K562 (cell line): Measurements from ENCODE around the gene HMCES. TPM values are rescaled to one million over a fixed set of nuclear protein-coding genes. Genes with fewer than 3 reads are reported as not detected.

Experiments
- BCOR ChIP-seq: fragments of 450-650 bp; IDR thresholded peaks from 2 replicates; pipeline ENCODE4 v1.6.1; 2016
- DEAF1 ChIP-seq: fragments of 450-650 bp; formaldehyde crosslinking; IDR thresholded peaks from 2 replicates; pipeline ENCODE4 v1.4.0; 2020; ENCODE audit warnings: mild to moderate bottlenecking, moderate library complexity
- ELK1 ChIP-seq: sonication (generic); formaldehyde crosslinking; IDR thresholded peaks from 2 replicates; pipeline ENCODE4 v1.8.1; 2022; ENCODE audit warnings: missing genetic modification reagents
- EP300 ChIP-seq: IDR thresholded peaks from 2 replicates; pipeline ENCODE4 v1.6.1; 2012; ENCODE audit warnings: low read length, improper control_type of control experiment
- GATAD2B ChIP-seq: fragments of 450-650 bp; IDR thresholded peaks from 2 replicates; pipeline ENCODE4 v1.6.1; 2017; ENCODE audit warnings: mild to moderate bottlenecking, borderline replicate concordance
- KAT7 ChIP-seq: sonication (generic); formaldehyde crosslinking; IDR thresholded peaks from 2 replicates; pipeline ENCODE4 v1.8.0; 2022; ENCODE audit warnings: missing genetic modification reagents, mild to moderate bottlenecking, borderline replicate concordance
- MED1 ChIP-seq: sonication (generic); formaldehyde crosslinking; IDR thresholded peaks from 2 replicates; pipeline ENCODE4 v1.8.1; 2023; ENCODE audit warnings: missing genetic modification reagents, borderline replicate concordance
- MEF2D ChIP-seq: conservative IDR thresholded peaks from 2 replicates; pipeline ENCODE4 v1.6.1; 2016; ENCODE audit warnings: low read depth, missing genetic modification characterization, missing compliant biosample characterization
- MLX ChIP-seq, 2 experiments: fragments of 450-650 bp in 1 of 2; sonication (generic) in 1 of 2; formaldehyde crosslinking; conservative IDR thresholded peaks; 2 replicates each; pipeline versions ENCODE4 v1.4.0 to v1.8.1; 2020 to 2022; ENCODE audit warnings: mild to moderate bottlenecking in 1 of 2, missing genetic modification reagents in 1 of 2
- MYC ChIP-seq, 2 experiments: fragments of 250-450 bp in 1 of 2; sonication (Bioruptor Pico) in 1 of 2; IDR thresholded peaks; 2 replicates each; pipeline versions ENCODE4 v1.5.1 to v1.6.1; 2012 to 2021; ENCODE audit warnings: low read depth in 2 of 2, borderline replicate concordance in 1 of 2, improper control_type of control experiment in 1 of 2, low read length in 1 of 2, mild to moderate bottlenecking in 1 of 2, moderate library complexity in 1 of 2
- POU5F1 ChIP-seq: fragments of 150-350 bp; IDR thresholded peaks from 2 replicates; pipeline ENCODE4 v1.6.1; 2014; ENCODE audit warnings: borderline replicate concordance, low read length, low read depth, mild to moderate bottlenecking; ENCODE audit not compliant: partially characterized antibody
- SAP30 ChIP-seq: fragments of 200-600 bp; sonication (generic); IDR thresholded peaks from 2 replicates; pipeline ENCODE4 v1.6.1; 2012; ENCODE audit warnings: borderline replicate concordance, low read depth, mild to moderate bottlenecking, moderate library complexity, low read length, control low read depth, inconsistent platforms; ENCODE audit not compliant: insufficient read depth, poor library complexity, severe bottlenecking
- SFPQ ChIP-seq: fragments of 200-400 bp; formaldehyde crosslinking; IDR thresholded peaks from 2 replicates; pipeline ENCODE4 v1.6.1; 2017; ENCODE audit warnings: mild to moderate bottlenecking, low read depth, low read length, moderate library complexity
- SMARCA5 ChIP-seq: fragments of 450-650 bp; IDR thresholded peaks from 2 replicates; pipeline ENCODE4 v1.6.1; 2016
- SRSF7 ChIP-seq: fragments of 200-400 bp; formaldehyde crosslinking; optimal IDR thresholded peaks from 2 replicates; pipeline ENCODE3; 2017; ENCODE audit warnings: mild to moderate bottlenecking, low read depth, low read length
- ZNF395 ChIP-seq: fragments of 200-800 bp; sonication (Bioruptor generic); IDR thresholded peaks from 2 replicates; pipeline ENCODE4 v1.6.1; 2017; ENCODE audit warnings: missing genetic modification characterization, missing compliant biosample characterization
- ZNF586 ChIP-seq: fragments of 450-650 bp; formaldehyde crosslinking; conservative IDR thresholded peaks from 2 replicates; pipeline ENCODE4 v1.4.0; 2020; ENCODE audit warnings: mild to moderate bottlenecking, moderate library complexity
- ZNF740 ChIP-seq, 3 experiments: fragments of 200-800 bp in 1 of 3; sonication (Bioruptor generic) in 1 of 3; sonication (generic) in 1 of 3; formaldehyde crosslinking in 1 of 3; IDR thresholded peaks; 2 replicates each; pipeline versions ENCODE4 v1.6.1 to v1.8.0; 2016 to 2022; ENCODE audit warnings: mild to moderate bottlenecking in 2 of 3, missing compliant biosample characterization in 2 of 3, missing genetic modification characterization in 2 of 3, missing genetic modification reagents in 1 of 3
- ZSCAN32 ChIP-seq: fragments of 450-650 bp; formaldehyde crosslinking; IDR thresholded peaks from 2 replicates; pipeline ENCODE4 v1.4.0; 2020; ENCODE audit warnings: mild to moderate bottlenecking, moderate library complexity
- polyA plus RNA-seq, 8 experiments: library from polyadenylated mRNA; depleted of rRNA in 4 of 8; stranded (reverse) in 5 of 8; unstranded in 3 of 8; fragments of >200 nt; fragmentation: Nextera tagmentation in 2 of 8; fragmentation: Illumina TruSeq in 1 of 8; extraction: Ambion mirVana in 2 of 8; extraction: Trizol in 1 of 8; gene quantifications; 2 replicates each; pipeline versions ENCODE4 v1.2.1 to v1.2.3, GENCODE V29; 2011 to 2014; ENCODE audit warnings: inconsistent platforms in 1 of 8, missing spikeins in 1 of 8
- total RNA-seq, 7 experiments: library from RNA; depleted of rRNA in 6 of 7; stranded (reverse); fragments of >200 nt in 6 of 7; fragmentation: Illumina TruSeq in 2 of 7; extraction: Trizol in 2 of 7; gene quantifications; 2 replicates each; pipeline versions ENCODE4 v1.2.1 to v1.2.3, GENCODE V29; 2011 to 2021; ENCODE audit warnings: low replicate concordance in 1 of 7

The HMCES gene
- total and polyA plus RNA-seq, 9 of the 15 experiments (the other 6 are each of a cell fraction or from before 2014, with no cell fraction given) = 18.8 to 45.3 (median 24.8) TPM

GRCh38 chr3:129348734-129349133, 70.1 kb downstream of the HMCES start (continued):
- TF ChIP-seq ELK1 (CRISPR knock-in tag) (no peak), SFPQ (no peak), MYC (IDR thresholded peaks at IDR 0.05; ENCODE audit: low read depth, low read length) (no peak), MYC (CRISPR knock-in tag; IDR thresholded peaks at IDR 0.05; ENCODE audit: borderline replicate concordance, low read depth) (no peak), DEAF1 (CRISPR knock-in tag) (no peak), ZNF395 (no peak), SMARCA5 (0 out of 2 replicates have a peak, but pooled peaks have one; percentile 53), BCOR (peak; percentile 56; the same call in 1 of the 2 replicates), POU5F1 (no peak), MEF2D (tag) (no peak), ZNF586 (CRISPR knock-in tag) (no peak), ZSCAN32 (no peak), MLX (CRISPR knock-in tag; conservative IDR thresholded peaks at IDR 0.05) (no peak), SAP30 (no peak), EP300 (no peak), GATAD2B (no peak), SRSF7 (no peak), ZNF740 (CRISPR knock-in tag; IDR thresholded peaks at IDR 0.05) (no peak), ZNF740 (tag; IDR thresholded peaks at IDR 0.05) (no peak), MED1 (CRISPR knock-in tag) (no peak), KAT7 (CRISPR knock-in tag) (no peak)
